WERI-Rb-1 (cell line): ENCODE results near the gene LAMC1.

Source experiments
- DNase-seq: peaks from one replicate; pipeline ENCODE4 v3.0.0-alpha.2; 2020
- H3K27ac ChIP-seq: fragments of 250-450 bp; sonication (Bioruptor Pico); 2 replicates; pipeline ENCODE4 v1.5.1; 2020; ENCODE audit warnings: mild to moderate bottlenecking, moderate library complexity
- H3K27me3 ChIP-seq: fragments of 250-450 bp; sonication (Bioruptor Pico); 2 replicates; pipeline ENCODE4 v1.5.1; 2021; ENCODE audit warnings: mild to moderate bottlenecking, low read depth, moderate library complexity; ENCODE audit not compliant: insufficient read depth, severe bottlenecking
- H3K36me3 ChIP-seq: fragments of 250-450 bp; sonication (Bioruptor Pico); 2 replicates; pipeline ENCODE4 v1.5.1; 2020; ENCODE audit warnings: mild to moderate bottlenecking, moderate library complexity
- H3K4me3 ChIP-seq: 2 replicates; pipeline ENCODE4 v1.5.1; 2011; ENCODE audit warnings: low read depth, mild to moderate bottlenecking, control low read depth, low read length
- H3K9me3 ChIP-seq: fragments of 250-450 bp; sonication (Bioruptor Pico); 2 replicates; pipeline ENCODE4 v1.5.1; 2021; ENCODE audit warnings: mild to moderate bottlenecking, moderate library complexity; ENCODE audit not compliant: severe bottlenecking
- TF ChIP-seq, protein P1 (sequence below): IDR thresholded peaks from 2 replicates; pipeline ENCODE4 v1.5.1; 2011; ENCODE audit warnings: low read depth, mild to moderate bottlenecking, control low read depth, inconsistent platforms, low read length

The LAMC1 gene

GRCh38 chr1:183077097-183077496 is 53.9 kb downstream of the LAMC1 start:
- no peak overlapping the region for H3K27ac ChIP-seq

DNA sequence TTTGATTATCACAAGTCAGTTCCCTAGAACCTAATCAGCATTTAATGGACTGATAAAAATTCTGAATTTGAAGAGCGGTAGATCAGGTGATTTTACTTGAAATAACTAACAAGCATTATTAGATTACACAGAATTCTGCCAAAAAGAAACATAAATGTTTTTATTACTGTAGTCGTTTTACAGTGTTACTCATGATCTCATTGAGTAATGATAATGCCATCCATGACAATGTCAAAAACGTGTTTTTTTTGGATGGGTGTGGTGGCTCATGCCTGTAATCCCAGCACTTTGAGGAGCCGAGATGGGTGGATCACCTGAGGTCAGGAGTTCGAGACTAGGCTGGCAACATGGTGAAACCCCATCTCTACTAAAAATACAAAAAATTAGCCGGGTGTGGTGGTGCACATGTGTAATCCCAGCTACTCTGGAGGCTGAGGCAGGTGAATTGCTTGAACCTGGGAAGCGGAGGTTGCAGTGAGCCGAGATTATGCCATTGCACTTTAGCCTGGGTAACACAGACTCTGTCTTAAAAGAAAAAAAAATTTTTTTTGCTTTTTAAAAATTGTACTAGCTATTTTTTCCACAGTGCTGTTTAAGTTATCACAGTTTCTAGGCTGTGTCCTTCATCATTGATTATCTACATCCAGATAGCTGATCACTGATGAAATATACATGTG is 56.6 kb downstream of the LAMC1 start:
- TF ChIP-seq, protein P1, sequence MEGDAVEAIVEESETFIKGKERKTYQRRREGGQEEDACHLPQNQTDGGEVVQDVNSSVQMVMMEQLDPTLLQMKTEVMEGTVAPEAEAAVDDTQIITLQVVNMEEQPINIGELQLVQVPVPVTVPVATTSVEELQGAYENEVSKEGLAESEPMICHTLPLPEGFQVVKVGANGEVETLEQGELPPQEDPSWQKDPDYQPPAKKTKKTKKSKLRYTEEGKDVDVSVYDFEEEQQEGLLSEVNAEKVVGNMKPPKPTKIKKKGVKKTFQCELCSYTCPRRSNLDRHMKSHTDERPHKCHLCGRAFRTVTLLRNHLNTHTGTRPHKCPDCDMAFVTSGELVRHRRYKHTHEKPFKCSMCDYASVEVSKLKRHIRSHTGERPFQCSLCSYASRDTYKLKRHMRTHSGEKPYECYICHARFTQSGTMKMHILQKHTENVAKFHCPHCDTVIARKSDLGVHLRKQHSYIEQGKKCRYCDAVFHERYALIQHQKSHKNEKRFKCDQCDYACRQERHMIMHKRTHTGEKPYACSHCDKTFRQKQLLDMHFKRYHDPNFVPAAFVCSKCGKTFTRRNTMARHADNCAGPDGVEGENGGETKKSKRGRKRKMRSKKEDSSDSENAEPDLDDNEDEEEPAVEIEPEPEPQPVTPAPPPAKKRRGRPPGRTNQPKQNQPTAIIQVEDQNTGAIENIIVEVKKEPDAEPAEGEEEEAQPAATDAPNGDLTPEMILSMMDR = no peak
- Histone ChIP-seq H3K27me3 (no peaks in the 10 kb centered on the region), H3K9me3 (no peaks in the 10 kb centered on the region), H3K27ac (no peak overlapping the region), H3K36me3 (no peaks in the 10 kb centered on the region), H3K4me3 (no peak overlapping the region)
- DNase-seq = no peak

More at GRCh38 chr1:183077097-183077496, 53.9 kb downstream of the LAMC1 start:
- TF ChIP-seq, protein P1 = no peak
- no peaks in the 10 kb centered on the region for H3K36me3 ChIP-seq
- H3K4me3 ChIP-seq = no peak overlapping the region
- H3K27me3 ChIP-seq = no peaks in the 10 kb centered on the region
- no peaks in the 10 kb centered on the region for H3K9me3 ChIP-seq
- no peak for DNase-seq

DNA sequence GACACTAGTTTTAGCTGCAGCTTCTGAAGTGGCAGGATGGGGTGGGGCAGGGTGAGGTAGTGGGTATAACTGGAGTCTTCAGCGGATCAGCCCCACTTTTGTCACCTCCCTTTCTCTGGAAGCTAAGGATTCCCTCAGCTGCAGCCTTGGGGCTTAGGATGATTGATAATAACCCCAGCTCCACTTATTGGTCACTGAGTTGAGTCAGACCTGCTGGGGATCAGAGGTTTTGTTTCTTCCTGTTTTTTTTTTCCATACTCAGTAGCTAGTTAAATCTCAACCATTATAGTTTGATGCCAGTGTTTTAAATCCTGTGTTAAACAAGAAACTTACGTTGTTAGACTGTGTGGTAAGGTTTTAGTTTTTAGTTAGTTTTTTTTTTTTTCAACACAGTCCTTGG is 57.2 kb downstream of the LAMC1 start:
- Histone ChIP-seq H3K27me3 (no peaks in the 10 kb centered on the region), H3K36me3 (no peaks in the 10 kb centered on the region), H3K9me3 (no peaks in the 10 kb centered on the region), H3K27ac (no peak overlapping the region), H3K4me3 (no peak overlapping the region)
- no peak for DNase-seq
- TF ChIP-seq, protein P1 = no peak

DNA sequence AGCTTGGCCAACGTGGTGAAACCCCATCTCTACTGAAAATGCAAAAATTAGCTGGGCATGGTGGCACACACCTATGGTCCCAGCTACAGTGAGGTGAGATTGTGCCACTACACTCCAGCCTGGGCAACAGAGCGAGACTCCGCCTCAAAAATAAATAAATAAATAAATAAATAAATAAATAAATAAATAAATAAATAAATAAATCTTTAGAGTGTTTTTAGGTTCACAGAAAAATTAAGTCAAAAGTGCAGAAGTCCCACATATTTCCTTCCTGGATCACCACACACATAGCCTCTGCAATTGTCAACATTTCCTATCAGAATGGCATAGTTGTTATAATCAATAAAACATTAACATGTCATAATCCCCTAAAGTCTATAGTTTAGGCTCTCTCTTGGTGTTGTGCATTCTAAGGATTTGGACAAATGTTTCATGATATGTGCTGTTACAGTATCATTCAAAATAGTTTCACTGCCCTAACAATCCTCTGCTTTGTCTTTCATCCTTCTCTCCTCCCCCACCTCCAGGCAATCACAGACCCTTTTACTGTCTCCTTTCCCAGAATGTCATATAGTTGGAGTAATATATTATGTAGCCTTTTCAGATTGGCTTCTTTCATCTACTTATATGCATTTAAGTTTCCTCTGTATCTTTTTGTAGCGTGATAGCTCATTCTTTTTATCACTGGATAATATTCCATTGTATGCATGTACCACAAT is 58.3 kb downstream of the LAMC1 start:
- Histone ChIP-seq H3K9me3 (no peaks in the 10 kb centered on the region), H3K36me3 (no peaks in the 10 kb centered on the region), H3K27ac (no peak overlapping the region), H3K27me3 (no peaks in the 10 kb centered on the region), H3K4me3 (no peak overlapping the region)
- TF ChIP-seq, protein P1 = no peak
- no peak for DNase-seq

- Histone ChIP-seq H3K27me3 (no peaks in the 10 kb centered on the region), H3K27ac (no peak overlapping the region), H3K36me3 (no peaks in the 10 kb centered on the region), H3K9me3 (no peaks in the 10 kb centered on the region), H3K4me3 (no peak overlapping the region)
- no peak for DNase-seq
- TF ChIP-seq, protein P1 = no peak
These were observed 59.4 kb downstream of the LAMC1 start for GRCh38 chr1:183082650-183083049.
